ENCODE results near the gene KCNJ16.
A peak's percentile ranks its signal among the peaks of the same experiment; 100 is the strongest.

The KCNJ16 gene

GRCh38 chr17:70128727-70129238, 53.8 kb downstream of the KCNJ16 start:
- DNase-seq (ENCODE audit: low read depth in 2 of 2): no peak

- DNase-seq (ENCODE audit: low read depth in 2 of 2): no peak
These were observed 55.3 kb downstream of the KCNJ16 start for GRCh38 chr17:70130289-70130688.

GRCh38 chr17:70132505-70132904, 57.5 kb downstream of the KCNJ16 start:
- DNase-seq (ENCODE audit: low read depth in 2 of 2): no peak

GRCh38 chr17:70134042-70134441, 59.0 kb downstream of the KCNJ16 start:
- no peak for DNase-seq (ENCODE audit: low read depth in 2 of 2)

- no peak for DNase-seq (ENCODE audit: low read depth in 2 of 2)
These were observed 59.8 kb downstream of the KCNJ16 start for GRCh38 chr17:70134777-70135176.

- DNase-seq (ENCODE audit: low read depth in 2 of 2): no peak
These were observed 61.1 kb downstream of the KCNJ16 start for GRCh38 chr17:70136131-70136530.

GRCh38 chr17:70137451-70138230, 62.6 kb downstream of the KCNJ16 start:
- no peak for DNase-seq (ENCODE audit: low read depth in 2 of 2)

- DNase-seq (ENCODE audit: low read depth in 2 of 2): no peak
These were observed 63.4 kb downstream of the KCNJ16 start for GRCh38 chr17:70138291-70138865.

- DNase-seq (ENCODE audit: low read depth in 2 of 2): no peak
These were observed 64.5 kb downstream of the KCNJ16 start for GRCh38 chr17:70139449-70139993.

GRCh38 chr17:70144260-70144846, 69.3 kb downstream of the KCNJ16 start:
- no peak for DNase-seq (ENCODE audit: low read depth in 2 of 2)

- no peak for DNase-seq (ENCODE audit: low read depth in 2 of 2)
These were observed 78.2 kb downstream of the KCNJ16 start for GRCh38 chr17:70153210-70153609.

- DNase-seq (ENCODE audit: low read depth in 2 of 2): no peak
These were observed 82.1 kb downstream of the KCNJ16 start for GRCh38 chr17:70157151-70157550.

- DNase-seq (ENCODE audit: low read depth in 2 of 2): no peak
These were observed 83.2 kb downstream of the KCNJ16 start for GRCh38 chr17:70158180-70158579.

- DNase-seq (ENCODE audit: low read depth in 2 of 2): no peak
These were observed 83.6 kb downstream of the KCNJ16 start for GRCh38 chr17:70158591-70158990.

GRCh38 chr17:70159980-70160379, 85.0 kb downstream of the KCNJ16 start:
- no peak for DNase-seq (ENCODE audit: low read depth in 2 of 2)

- DNase-seq (ENCODE audit: low read depth in 2 of 2): no peak
These were observed 86.5 kb downstream of the KCNJ16 start for GRCh38 chr17:70161519-70161918.

- no peak for DNase-seq (ENCODE audit: low read depth in 2 of 2)
These were observed 90.4 kb downstream of the KCNJ16 start for GRCh38 chr17:70165383-70165782.

GRCh38 chr17:70166615-70167014, 91.6 kb downstream of the KCNJ16 start:
- no peak for DNase-seq (ENCODE audit: low read depth in 2 of 2)

- no peak for DNase-seq (ENCODE audit: low read depth in 2 of 2)
These were observed 93.3 kb downstream of the KCNJ16 start for GRCh38 chr17:70168044-70168976.

- DNase-seq (ENCODE audit: low read depth in 2 of 2): peak in 1 of 2 donors; percentile 4
These were observed 94.1 kb downstream of the KCNJ16 start, which contains the start of gene KCNJ2 for GRCh38 chr17:70168977-70169708. Gene KCNJ2, plus strand, starts transcription at chr17:70169532. Its CDS starts 5,508 bp downstream, at chr17:70175040.
